ENCODE measurements around the gene RETN. TPM values are rescaled to one million over a fixed set of nuclear protein-coding genes. Genes with fewer than 3 reads are reported as not detected.

The RETN gene
- polyA plus RNA-seq, 4 donors: 0.54 to 3.0 (median 1.6) TPM

DNA sequence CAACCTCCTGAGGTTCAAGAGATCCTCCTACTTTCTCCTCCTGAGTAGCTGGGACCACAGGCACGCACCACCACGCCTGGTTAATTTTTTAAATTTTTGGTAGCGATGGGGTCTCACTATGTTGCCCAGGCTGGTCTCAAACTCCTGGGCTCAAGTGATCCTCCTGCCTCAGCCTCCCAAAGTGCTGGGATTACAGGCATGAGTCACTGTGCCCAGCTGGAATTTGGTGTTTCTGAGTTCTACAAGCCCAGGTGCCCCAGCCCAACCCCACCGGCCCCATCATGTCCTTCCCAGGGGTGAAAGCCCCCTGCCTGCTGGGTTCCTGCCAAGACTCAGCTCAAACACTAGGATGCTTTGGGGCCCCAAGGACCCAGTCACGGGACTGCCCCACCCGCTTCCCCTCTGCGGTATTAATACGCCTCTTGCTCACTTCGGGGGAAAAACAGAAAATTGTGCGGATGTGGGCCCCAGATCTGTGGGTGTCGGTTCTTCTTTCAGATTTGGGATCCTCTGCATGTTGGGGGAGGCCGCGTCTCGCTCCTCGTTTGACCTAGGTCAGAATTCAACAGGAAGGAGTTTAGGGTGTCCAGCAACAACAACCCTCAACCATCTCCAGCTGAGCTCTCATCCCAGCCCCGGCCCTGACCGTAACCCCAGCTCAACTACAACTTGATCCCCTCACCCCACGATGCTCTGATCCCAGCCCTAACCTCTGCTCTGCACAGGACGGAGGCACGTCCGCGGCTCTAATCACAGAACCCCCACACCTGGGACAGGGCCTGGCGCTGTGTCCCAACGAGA lies 36.7 kb downstream of the RETN start:
- no peak for DNase-seq (ENCODE audit: low read depth in 4 of 4, low spot score in 3 of 4)

DNA sequence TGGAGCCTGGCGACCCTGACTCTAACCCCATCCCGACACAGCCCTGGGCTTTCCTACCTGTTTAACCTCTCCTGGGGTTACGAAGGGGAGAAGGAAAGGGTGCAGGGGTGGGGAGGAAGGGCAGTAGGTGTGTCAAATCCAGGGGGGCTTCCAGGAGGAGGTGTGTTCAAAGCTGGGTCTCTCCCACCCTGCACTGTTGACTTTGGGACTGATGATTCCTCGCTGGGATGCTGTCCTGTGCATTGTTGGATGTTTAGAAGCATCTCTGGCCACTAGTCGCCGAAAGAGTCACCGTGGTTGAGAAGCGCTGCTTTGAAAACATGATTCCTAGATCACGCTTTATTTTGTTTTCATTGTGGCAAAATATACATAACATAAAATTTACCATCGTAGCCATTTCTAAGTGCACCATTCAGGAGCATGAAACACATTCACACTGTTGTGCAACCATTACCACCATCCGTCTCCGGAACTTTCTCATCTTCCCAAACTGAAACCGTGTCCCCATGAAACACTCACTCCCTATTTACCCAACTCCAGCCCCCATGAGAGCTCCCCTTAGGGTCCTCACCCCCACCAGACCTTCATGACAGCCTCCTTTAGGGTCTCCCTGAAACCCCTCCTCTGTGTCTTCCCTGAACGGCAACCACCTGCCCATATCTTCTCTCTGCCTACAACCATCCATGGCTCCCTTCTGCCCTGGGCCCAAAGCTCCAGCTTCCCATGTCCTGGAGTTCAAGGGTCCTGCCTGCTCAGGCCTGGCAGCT lies 37.5 kb downstream of the RETN start:
- no peak for DNase-seq (ENCODE audit: low read depth in 4 of 4, low spot score in 3 of 4)

DNA sequence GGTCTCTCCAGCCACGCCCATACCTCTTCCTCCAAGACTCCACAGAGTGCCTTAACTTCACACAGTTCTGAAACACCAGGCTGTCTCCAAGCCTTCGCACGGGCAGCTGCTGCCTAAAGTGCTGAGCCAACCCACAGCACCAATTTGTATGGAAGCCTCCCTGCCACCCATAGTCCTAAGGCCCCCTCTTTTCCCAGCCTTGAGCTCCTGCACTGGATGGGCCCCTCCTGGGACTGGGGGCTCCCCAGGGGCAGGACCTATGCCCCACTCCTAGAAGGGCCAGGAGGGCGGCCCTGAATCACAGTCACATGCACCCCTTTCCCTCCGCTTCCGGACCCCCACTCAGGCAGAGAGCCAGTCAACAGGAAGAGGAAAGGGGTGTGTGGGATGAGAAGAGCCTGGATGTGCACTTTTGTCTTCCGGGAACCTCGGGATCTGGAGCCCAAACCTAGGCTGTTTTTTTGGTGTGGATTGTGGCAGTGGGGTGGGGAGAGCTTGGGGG lies 38.2 kb downstream of the RETN start:
- DNase-seq (ENCODE audit: low read depth in 4 of 4, low spot score in 3 of 4): no peak

- no peak for DNase-seq (ENCODE audit: low read depth in 4 of 4, low spot score in 3 of 4)
Measured at GRCh38 chr19:7709932-7710460, 41.1 kb downstream of the RETN start.

GRCh38 chr19:7710616-7711015 lies 41.8 kb downstream of the RETN start:
- DNase-seq (ENCODE audit: low read depth in 4 of 4, low spot score in 3 of 4): no peak

GRCh38 chr19:7715671-7716070 lies 46.8 kb downstream of the RETN start:
- DNase-seq (ENCODE audit: low read depth in 4 of 4, low spot score in 3 of 4): no peak

DNA sequence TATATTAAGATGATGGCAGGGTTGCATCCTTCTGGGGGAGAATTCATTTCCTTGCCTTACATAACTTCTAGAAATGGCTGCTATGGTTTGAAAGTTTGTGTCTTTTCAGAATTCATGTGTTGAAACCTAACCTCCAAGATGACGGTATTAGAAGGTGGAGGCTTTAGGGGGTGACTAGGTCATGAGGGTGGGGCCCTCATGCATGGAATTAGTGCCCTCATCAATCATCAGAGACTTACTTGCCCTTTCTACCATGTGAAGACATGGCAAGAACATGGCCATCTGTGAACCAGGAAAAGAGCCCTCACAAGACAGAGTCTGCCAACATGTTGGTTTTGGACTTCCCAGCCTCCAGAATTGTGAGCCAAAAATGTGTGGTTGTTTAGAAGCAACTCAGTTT lies 47.9 kb downstream of the RETN start:
- DNase-seq (ENCODE audit: low read depth in 4 of 4, low spot score in 3 of 4): no peak

- DNase-seq (ENCODE audit: low read depth in 4 of 4, low spot score in 3 of 4): no peak
Measured at GRCh38 chr19:7718668-7719067, 49.8 kb downstream of the RETN start.

Other genes with a start within 250 kb of the RETN start
- 1 to 10 TPM; 2.4 to 8.9 (median 4.7) TPM for gene PEX11G, start 180.0 kb upstream of the RETN start, polyA plus RNA-seq (ENCODE audit: insufficient read length in 4 of 4)
- gene ZNF358, start 152.9 kb upstream of the RETN start, polyA plus RNA-seq (ENCODE audit: insufficient read length in 4 of 4): 10 to 100 TPM; 35.7 to 71.8 (median 40.8) TPM
- 10 to 100 TPM; 13.1 to 22.4 (median 17.7) TPM for gene MCOLN1, start 146.4 kb upstream of the RETN start, polyA plus RNA-seq (ENCODE audit: insufficient read length in 4 of 4)
- gene PNPLA6, start 133.3 kb upstream of the RETN start, polyA plus RNA-seq (ENCODE audit: insufficient read length in 4 of 4): 10 to 100 TPM; 25.2 to 53.3 (median 38.7) TPM
- 10 to 100 TPM in 3 of 4 donors, 1 to 10 TPM in 1; 1.6 to 27.7 (median 13.2) TPM for gene CAMSAP3, start 73.2 kb upstream of the RETN start, polyA plus RNA-seq (ENCODE audit: insufficient read length in 4 of 4)
- 10 to 100 TPM; 28.8 to 47.5 (median 31.1) TPM for gene XAB2, start 39.5 kb upstream of the RETN start, polyA plus RNA-seq (ENCODE audit: insufficient read length in 4 of 4)
- gene PET100, start 39.3 kb upstream of the RETN start, polyA plus RNA-seq (ENCODE audit: insufficient read length in 4 of 4): 100 to 1,000 TPM in 3 of 4 donors, 10 to 100 TPM in 1; 86.2 to 126 (median 114) TPM
- 1 to 10 TPM in 2 of 4 donors, under 1 TPM in 1, not detected in 1; 0.43 to 2.8 (median 1.3) TPM for gene PCP2, start 35.3 kb upstream of the RETN start, polyA plus RNA-seq (ENCODE audit: insufficient read length in 4 of 4)
- 10 to 100 TPM; 11.6 to 84.1 (median 63.4) TPM for gene STXBP2, start 31.9 kb upstream of the RETN start, polyA plus RNA-seq (ENCODE audit: insufficient read length in 4 of 4)
- under 1 TPM; 0.13 to 0.31 (median 0.24) TPM for gene MCEMP1, start 8.0 kb downstream of the RETN start, polyA plus RNA-seq (ENCODE audit: insufficient read length in 4 of 4)
- gene TRAPPC5, start 11.8 kb downstream of the RETN start, polyA plus RNA-seq (ENCODE audit: insufficient read length in 4 of 4): 10 to 100 TPM; 34.1 to 65.4 (median 41.0) TPM
- 1 to 10 TPM in 1 of 4 donors, under 1 TPM in 3; 0.19 to 1.2 (median 0.36) TPM for gene FCER2, start 33.1 kb downstream of the RETN start, polyA plus RNA-seq (ENCODE audit: insufficient read length in 4 of 4)
- under 1 TPM in 1 of 4 donors, not detected in 3; 0.31 TPM for gene CLEC4G, start 63.1 kb downstream of the RETN start, polyA plus RNA-seq (ENCODE audit: insufficient read length in 4 of 4)
- gene CD209, start 78.5 kb downstream of the RETN start, polyA plus RNA-seq (ENCODE audit: insufficient read length in 4 of 4): 1 to 10 TPM in 3 of 4 donors, under 1 TPM in 1; 0.87 to 6.0 (median 1.7) TPM
- 1 to 10 TPM in 3 of 4 donors, under 1 TPM in 1; 0.08 to 3.0 (median 2.1) TPM for gene CLEC4M, start 94.2 kb downstream of the RETN start, polyA plus RNA-seq (ENCODE audit: insufficient read length in 4 of 4)
- gene EVI5L, start 161.2 kb downstream of the RETN start, polyA plus RNA-seq (ENCODE audit: insufficient read length in 4 of 4): 10 to 100 TPM; 14.0 to 18.7 (median 16.1) TPM
- gene PRR36, start 205.3 kb downstream of the RETN start, polyA plus RNA-seq (ENCODE audit: insufficient read length in 4 of 4): 1 to 10 TPM; 3.5 to 9.9 (median 6.8) TPM
- gene LRRC8E, start 219.5 kb downstream of the RETN start, polyA plus RNA-seq (ENCODE audit: insufficient read length in 4 of 4): 1 to 10 TPM in 3 of 4 donors, under 1 TPM in 1; 0.46 to 3.2 (median 2.1) TPM
- gene MAP2K7, start 234.8 kb downstream of the RETN start, polyA plus RNA-seq (ENCODE audit: insufficient read length in 4 of 4): 10 to 100 TPM; 20.8 to 41.9 (median 24.8) TPM
- under 1 TPM in 3 of 4 donors, not detected in 1; 0.24 to 0.60 (median 0.59) TPM for gene TGFBR3L, start 245.8 kb downstream of the RETN start, polyA plus RNA-seq (ENCODE audit: insufficient read length in 4 of 4)